ENCODE results near the gene SCGB1C1.
A peak's percentile ranks its signal among the peaks of the same experiment; 100 is the strongest.

Gene SCGB1C1

GRCh38 chr11:205221-206001 is 12.5 kb downstream of the SCGB1C1 start:
- DNase-seq: no peak

- no peak for DNase-seq
These were observed 13.1 kb downstream of the SCGB1C1 start for GRCh38 chr11:206002-206384.

GRCh38 chr11:206526-207207 is 13.8 kb downstream of the SCGB1C1 start:
- no peak for DNase-seq

- DNase-seq: peak; percentile 94 to 97
These were observed 14.5 kb downstream of the SCGB1C1 start, which contains the start of the genes BET1L and RIC8A for GRCh38 chr11:207208-207862. Gene BET1L, minus strand, starts transcription at chr11:207399. Its CDS starts 78 bp downstream, at chr11:207321. Gene RIC8A, plus strand, starts transcription at chr11:207708. Its CDS starts 1,147 bp downstream, at chr11:208855.

GRCh38 chr11:207863-208180 is 14.9 kb downstream of the SCGB1C1 start:
- DNase-seq: peak in 1 of 2 donors; percentile 32

GRCh38 chr11:208181-208916 is 15.5 kb downstream of the SCGB1C1 start:
- peak; percentile 44 to 66 for DNase-seq

GRCh38 chr11:208917-209260 is 16.0 kb downstream of the SCGB1C1 start:
- no peak for DNase-seq

- no peak for DNase-seq
These were observed 16.6 kb downstream of the SCGB1C1 start for GRCh38 chr11:209275-210121.

GRCh38 chr11:210122-210802 is 17.4 kb downstream of the SCGB1C1 start:
- no peak for DNase-seq

- DNase-seq: no peak
These were observed 17.9 kb downstream of the SCGB1C1 start for GRCh38 chr11:210803-211180.

- DNase-seq: no peak
These were observed 18.4 kb downstream of the SCGB1C1 start for GRCh38 chr11:211295-211694.

GRCh38 chr11:211741-212140 is 18.9 kb downstream of the SCGB1C1 start:
- DNase-seq: no peak

- DNase-seq: no peak
These were observed 19.5 kb downstream of the SCGB1C1 start for GRCh38 chr11:212150-213100.

- DNase-seq: no peak
These were observed 20.2 kb downstream of the SCGB1C1 start for GRCh38 chr11:213111-213510.

- no peak for DNase-seq
These were observed 21.2 kb downstream of the SCGB1C1 start for GRCh38 chr11:214083-214482.

GRCh38 chr11:215581-216037 is 22.7 kb downstream of the SCGB1C1 start:
- no peak for DNase-seq

GRCh38 chr11:216081-216974 is 23.4 kb downstream of the SCGB1C1 start:
- DNase-seq: no peak

GRCh38 chr11:217704-218103 is 24.8 kb downstream of the SCGB1C1 start:
- DNase-seq: no peak

Data from hippocampal formation (tissue), 2 donors.